ENCODE data around the gene KRTAP12-1.

Gene KRTAP12-1

DNA sequence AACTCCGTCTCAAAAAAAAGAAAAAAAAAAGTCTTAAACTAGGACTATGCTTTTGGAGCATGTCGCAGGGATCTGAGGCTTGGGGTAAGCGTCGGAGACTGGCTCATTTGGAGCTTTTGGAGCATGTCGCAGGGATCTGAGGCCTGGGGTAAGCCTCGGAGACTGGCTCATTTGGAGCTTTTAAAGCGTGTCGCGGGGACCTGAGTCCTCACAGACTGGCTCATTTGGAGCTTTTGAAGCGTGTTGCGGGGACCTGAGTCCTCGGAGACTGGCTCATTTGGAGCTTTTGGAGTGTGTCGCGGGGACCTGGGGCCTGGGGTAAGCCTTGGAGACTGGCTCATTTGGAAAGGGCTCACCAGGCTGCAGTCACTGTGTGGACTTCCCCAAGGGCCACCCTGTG lies 43.0 kb upstream of the KRTAP12-1 start:
- Histone ChIP-seq H3K36me3 (ENCODE audit: insufficient read depth) (no peaks in the 10 kb centered on the region), H3K4me1 (ENCODE audit: low read depth, poor library complexity, severe bottlenecking) (no peaks in the 10 kb centered on the region), H3K4me2 (no peak overlapping the region), H3K79me2 (ENCODE audit: insufficient read depth, low read depth) (no peaks in the 10 kb centered on the region), H3K27ac (no peak overlapping the region), H3K4me3 (IDR thresholded peaks at IDR 0.05; ENCODE audit: insufficient read depth, low read depth, low read length) (no peak overlapping the region), H3K9ac (no peak overlapping the region), H4K20me1 (ENCODE audit: insufficient read depth) (no peaks in the 10 kb centered on the region), H2AFZ (ENCODE audit: low read depth) (no peak overlapping the region), H3K27me3 (ENCODE audit: insufficient read depth, low read depth) (peaks cover 81% of the 10 kb centered on the region)
- TF ChIP-seq, protein P1, sequence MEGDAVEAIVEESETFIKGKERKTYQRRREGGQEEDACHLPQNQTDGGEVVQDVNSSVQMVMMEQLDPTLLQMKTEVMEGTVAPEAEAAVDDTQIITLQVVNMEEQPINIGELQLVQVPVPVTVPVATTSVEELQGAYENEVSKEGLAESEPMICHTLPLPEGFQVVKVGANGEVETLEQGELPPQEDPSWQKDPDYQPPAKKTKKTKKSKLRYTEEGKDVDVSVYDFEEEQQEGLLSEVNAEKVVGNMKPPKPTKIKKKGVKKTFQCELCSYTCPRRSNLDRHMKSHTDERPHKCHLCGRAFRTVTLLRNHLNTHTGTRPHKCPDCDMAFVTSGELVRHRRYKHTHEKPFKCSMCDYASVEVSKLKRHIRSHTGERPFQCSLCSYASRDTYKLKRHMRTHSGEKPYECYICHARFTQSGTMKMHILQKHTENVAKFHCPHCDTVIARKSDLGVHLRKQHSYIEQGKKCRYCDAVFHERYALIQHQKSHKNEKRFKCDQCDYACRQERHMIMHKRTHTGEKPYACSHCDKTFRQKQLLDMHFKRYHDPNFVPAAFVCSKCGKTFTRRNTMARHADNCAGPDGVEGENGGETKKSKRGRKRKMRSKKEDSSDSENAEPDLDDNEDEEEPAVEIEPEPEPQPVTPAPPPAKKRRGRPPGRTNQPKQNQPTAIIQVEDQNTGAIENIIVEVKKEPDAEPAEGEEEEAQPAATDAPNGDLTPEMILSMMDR (conservative IDR thresholded peaks at IDR 0.05; ENCODE audit: low read depth, low read length), result no peak

DNA sequence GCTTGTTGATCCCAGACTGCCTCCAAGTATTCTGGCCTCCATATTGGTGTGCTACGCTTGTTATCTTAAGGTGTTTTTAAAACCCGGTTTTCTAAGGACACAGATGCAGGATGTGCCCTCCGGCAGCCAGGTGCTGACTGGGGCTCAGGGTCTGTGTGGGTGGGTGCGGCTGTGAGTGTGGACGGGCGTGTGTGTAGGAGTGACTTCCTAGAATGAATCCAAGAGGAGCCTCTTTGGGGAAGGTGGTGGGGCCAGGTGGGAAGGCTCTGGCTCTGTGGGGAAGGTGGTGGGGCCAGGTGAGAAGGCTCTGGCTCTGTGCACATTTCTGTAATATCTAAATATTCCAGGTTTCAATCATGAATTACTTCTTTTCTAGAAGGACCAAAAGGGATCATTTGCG lies 42.2 kb upstream of the KRTAP12-1 start:
- Histone ChIP-seq H2AFZ (ENCODE audit: low read depth) (no peak overlapping the region), H3K4me2 (no peak overlapping the region), H3K4me1 (ENCODE audit: low read depth, poor library complexity, severe bottlenecking) (no peaks in the 10 kb centered on the region), H3K27me3 (ENCODE audit: insufficient read depth, low read depth) (peaks cover 81% of the 10 kb centered on the region), H4K20me1 (ENCODE audit: insufficient read depth) (no peaks in the 10 kb centered on the region), H3K36me3 (ENCODE audit: insufficient read depth) (no peaks in the 10 kb centered on the region), H3K9ac (no peak overlapping the region), H3K79me2 (ENCODE audit: insufficient read depth, low read depth) (no peaks in the 10 kb centered on the region), H3K27ac (no peak overlapping the region), H3K4me3 (IDR thresholded peaks at IDR 0.05; ENCODE audit: insufficient read depth, low read depth, low read length) (no peak overlapping the region)
- TF ChIP-seq, protein P1 (conservative IDR thresholded peaks at IDR 0.05; ENCODE audit: low read depth, low read length), result no peak

DNA sequence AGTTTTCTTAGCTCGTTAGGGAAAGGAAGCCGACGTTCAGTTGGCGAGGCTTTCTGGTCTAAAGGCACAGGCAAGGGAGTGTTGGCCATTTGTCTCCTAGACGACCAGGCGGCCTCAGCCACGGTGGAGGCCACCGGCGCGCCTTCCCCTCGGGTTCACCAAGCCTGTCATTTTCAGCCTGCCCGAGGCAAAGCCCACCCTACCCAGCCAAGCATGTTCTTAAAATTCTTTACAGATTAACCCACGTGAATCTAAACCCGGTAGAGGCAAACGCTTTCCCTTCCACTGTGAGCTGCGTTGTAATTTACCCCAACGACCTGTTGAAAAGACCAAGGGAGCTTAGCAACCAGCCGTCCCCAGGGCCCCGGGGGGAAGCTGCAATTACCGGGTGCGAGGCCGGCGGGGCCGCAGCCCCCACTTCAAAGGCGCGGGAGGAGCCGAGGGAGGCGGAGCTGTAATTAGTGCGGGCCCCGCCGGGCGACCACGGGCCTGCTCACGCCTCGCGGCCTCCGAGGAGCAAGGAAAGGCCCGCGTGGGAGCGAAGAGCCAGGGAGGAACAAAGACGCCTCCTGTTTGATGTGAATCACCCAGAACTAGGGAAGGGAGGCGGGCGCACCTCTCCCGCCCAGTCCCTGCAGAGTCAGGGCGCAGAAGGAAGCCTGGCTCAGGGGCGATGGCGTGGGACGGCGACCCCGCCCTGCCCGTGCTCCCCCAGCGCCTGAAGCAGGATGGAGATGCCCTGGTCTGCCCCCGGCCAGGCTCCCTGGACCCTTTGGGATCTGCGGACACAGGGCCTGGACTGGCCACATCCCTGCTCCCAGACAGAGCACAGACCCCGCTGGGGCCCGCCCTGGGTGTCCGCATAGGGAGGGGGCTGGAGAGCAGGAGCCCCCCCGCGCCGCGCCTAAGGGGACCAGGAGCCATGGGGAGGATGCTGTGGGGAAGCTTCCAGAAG lies 41.5 kb upstream of the KRTAP12-1 start:
- Histone ChIP-seq H3K79me2 (ENCODE audit: insufficient read depth, low read depth) (no peaks in the 10 kb centered on the region), H3K4me2 (no peak overlapping the region), H3K9ac (no peak overlapping the region), H3K36me3 (ENCODE audit: insufficient read depth) (no peaks in the 10 kb centered on the region), H3K27me3 (ENCODE audit: insufficient read depth, low read depth) (peaks cover 79% of the 10 kb centered on the region), H3K4me3 (IDR thresholded peaks at IDR 0.05; ENCODE audit: insufficient read depth, low read depth, low read length) (no peak overlapping the region), H4K20me1 (ENCODE audit: insufficient read depth) (no peaks in the 10 kb centered on the region), H3K4me1 (ENCODE audit: low read depth, poor library complexity, severe bottlenecking) (no peaks in the 10 kb centered on the region), H2AFZ (ENCODE audit: low read depth) (no peak overlapping the region), H3K27ac (no peak overlapping the region)
- TF ChIP-seq, protein P1 (conservative IDR thresholded peaks at IDR 0.05; ENCODE audit: low read depth, low read length), result no peak

DNA sequence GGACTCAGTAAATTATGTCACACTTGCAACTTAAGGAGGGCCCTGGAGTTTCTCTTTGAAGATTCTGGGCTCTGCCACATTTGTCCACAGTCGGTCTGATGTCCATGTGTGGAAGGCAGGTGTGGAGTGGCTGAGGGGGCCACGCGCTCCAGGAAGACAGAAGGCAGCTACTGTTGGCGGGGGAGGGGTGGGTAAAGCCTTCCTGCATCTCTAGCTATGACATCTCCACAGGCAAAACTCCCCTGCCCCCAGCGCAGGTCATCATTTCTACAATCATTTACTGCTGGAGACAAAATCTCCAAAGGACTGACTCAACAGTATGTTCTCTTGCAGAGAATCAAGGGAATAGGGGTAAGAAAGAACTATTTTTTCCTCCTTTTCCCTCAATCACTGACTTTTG lies 40.8 kb upstream of the KRTAP12-1 start:
- Histone ChIP-seq H3K4me1 (ENCODE audit: low read depth, poor library complexity, severe bottlenecking) (no peaks in the 10 kb centered on the region), H3K27ac (no peak overlapping the region), H3K79me2 (ENCODE audit: insufficient read depth, low read depth) (no peaks in the 10 kb centered on the region), H3K27me3 (ENCODE audit: insufficient read depth, low read depth) (peaks cover 77% of the 10 kb centered on the region), H3K4me2 (no peak overlapping the region), H4K20me1 (ENCODE audit: insufficient read depth) (no peaks in the 10 kb centered on the region), H3K4me3 (IDR thresholded peaks at IDR 0.05; ENCODE audit: insufficient read depth, low read depth, low read length) (no peak overlapping the region), H3K36me3 (ENCODE audit: insufficient read depth) (no peaks in the 10 kb centered on the region), H2AFZ (ENCODE audit: low read depth) (no peak overlapping the region), H3K9ac (no peak overlapping the region)
- TF ChIP-seq, protein P1 (conservative IDR thresholded peaks at IDR 0.05; ENCODE audit: low read depth, low read length), result no peak

Data from KMS-11 (cell line).